B cell (primary cell): ENCODE data around the gene TMEM120B. TPM values are rescaled to one million over a fixed set of nuclear protein-coding genes. Genes with fewer than 3 reads are reported as not detected.

ENCODE experiments used
- ATAC-seq: fragments of 200-7000 bp; cut with Tn5 transposase; one replicate; pipeline ENCODE4 v1.10.0; 2021; ENCODE audit warnings: low read depth, mild to moderate bottlenecking, moderate number of reproducible peaks, moderate library complexity
- CTCF ChIA-PET: fragments of 350-600 bp; sonication (Branson Sonifier 250); formaldehyde crosslinking; loops from one replicate; lab custom pipeline; 2021; ENCODE audit warnings: antibody characterized with exemption, inconsistent platforms; lab: Charles Lee
- POLR2A ChIA-PET: fragments of 350-600 bp; sonication (Branson Sonifier 250); formaldehyde crosslinking; loops from one replicate; lab custom pipeline; 2021; ENCODE audit warnings: antibody characterized with exemption; lab: Charles Lee
- DNase-seq: peaks from one replicate; pipeline ENCODE4 v3.0.0; 2013
- H2AFZ ChIP-seq: 2 replicates; pipeline ENCODE4 v1.6.1; 2012; ENCODE audit warnings: mild to moderate bottlenecking, low read depth, low read length; ENCODE audit not compliant: insufficient read depth, poor library complexity, severe bottlenecking
- H3K27ac ChIP-seq, 2 donors: 1 replicate in 1 of 2; 2 replicates in 1 of 2; pipeline ENCODE4 v1.5.1; 2012 to 2013; ENCODE audit warnings: low read length in 2 of 2, mild to moderate bottlenecking in 2 of 2, moderate library complexity in 1 of 2
- H3K27me3 ChIP-seq, 4 experiments: fragments of 200-600 bp in 1 of 4; sonication (generic) in 1 of 4; replicated peaks in 1 of 4; 1 replicate in 2 of 4; 2 replicates in 2 of 4; pipeline versions ENCODE4 v1.6.1 to v1.7.0; 2013 to 2016; ENCODE audit warnings: low read length in 3 of 4, mild to moderate bottlenecking in 2 of 4, mixed read lengths in 1 of 4, moderate library complexity in 1 of 4; ENCODE audit not compliant: insufficient read depth in 4 of 4, control insufficient read depth in 3 of 4; ENCODE audit errors: control extremely low read depth in 1 of 4
- H3K36me3 ChIP-seq, 2 experiments: replicated peaks in 1 of 2; 1 replicate in 1 of 2; 2 replicates in 1 of 2; pipeline versions ENCODE4 v1.6.1 to v1.7.1; 2013; ENCODE audit warnings: low read length in 1 of 2; ENCODE audit not compliant: insufficient read depth in 2 of 2, control insufficient read depth in 1 of 2; ENCODE audit errors: control extremely low read depth in 1 of 2, extremely low read depth in 1 of 2
- H3K4me1 ChIP-seq, 2 donors: fragments of 200-600 bp in 1 of 2; sonication (generic) in 1 of 2; 1 replicate in 1 of 2; 2 replicates in 1 of 2; pipeline versions ENCODE4 v1.5.1 to v1.6.1; 2013 to 2017; ENCODE audit warnings: low read length in 2 of 2; ENCODE audit not compliant: control insufficient read depth in 2 of 2, insufficient read depth in 2 of 2
- H3K4me2 ChIP-seq: replicated peaks from 2 replicates; pipeline ENCODE3; 2012; ENCODE audit warnings: mild to moderate bottlenecking, low read depth, low read length; ENCODE audit not compliant: poor library complexity, severe bottlenecking
- H3K4me3 ChIP-seq, 5 experiments: fragments of 200-600 bp in 1 of 5; sonication (generic) in 1 of 5; 1 replicate in 3 of 5; 2 replicates in 2 of 5; pipeline versions ENCODE4 v1.5.1 to v1.7.0; 2011 to 2016; ENCODE audit warnings: low read length in 4 of 5, mild to moderate bottlenecking in 4 of 5, low read depth in 2 of 5, control low read depth in 1 of 5, moderate library complexity in 1 of 5; ENCODE audit not compliant: insufficient read depth in 1 of 5; ENCODE audit errors: control extremely low read depth in 1 of 5, extremely low read depth in 1 of 5
- H3K79me2 ChIP-seq: fragments of 200-600 bp; sonication (generic); one replicate; pipeline ENCODE4 v1.6.0; 2016; ENCODE audit warnings: low read length; ENCODE audit not compliant: control insufficient read depth, insufficient read depth
- H3K9ac ChIP-seq: fragments of 200-600 bp; sonication (generic); 2 replicates; pipeline ENCODE4 v1.6.1; 2017; ENCODE audit warnings: mild to moderate bottlenecking, low read length, moderate library complexity
- H3K9me3 ChIP-seq, 3 donors: one replicate each; pipeline versions ENCODE4 v1.6.1 to v1.7.1; 2013; ENCODE audit warnings: low read length in 2 of 3; ENCODE audit not compliant: control insufficient read depth in 2 of 3, insufficient read depth in 1 of 3; ENCODE audit errors: control extremely low read depth in 1 of 3
- H4K20me1 ChIP-seq: 2 replicates; pipeline ENCODE4 v1.6.0; 2012; ENCODE audit warnings: mild to moderate bottlenecking, low read length; ENCODE audit not compliant: insufficient read depth, control insufficient read depth, poor library complexity, severe bottlenecking
- H3K27ac Mint-ChIP-seq: one replicate; pipeline ENCODE4 v1.8.0; 2021; ENCODE audit warnings: mixed read lengths
- H3K27me3 Mint-ChIP-seq: one replicate; pipeline ENCODE4 v1.8.0; 2021; ENCODE audit warnings: mixed read lengths
- H3K4me1 Mint-ChIP-seq: one replicate; pipeline ENCODE4 v1.8.0; 2021; ENCODE audit warnings: mixed read lengths
- H3K4me3 Mint-ChIP-seq: one replicate; pipeline ENCODE4 v1.8.0; 2021; ENCODE audit warnings: mixed read lengths
- H3K9me3 Mint-ChIP-seq: one replicate; pipeline ENCODE4 v1.8.0; 2022; ENCODE audit warnings: mixed read lengths; ENCODE audit not compliant: insufficient read depth
- EZH2 ChIP-seq: IDR thresholded peaks from 2 replicates; pipeline ENCODE4 v1.6.1; 2012; ENCODE audit warnings: borderline replicate concordance, low read depth, mild to moderate bottlenecking, moderate library complexity, low read length; ENCODE audit not compliant: insufficient read depth, poor library complexity, severe bottlenecking
- WGBS: methylation state at CpG from one replicate; pipeline ENCODE4 v1.1.5; 2013; ENCODE audit warnings: missing lambda C conversion rate; ENCODE audit not compliant: insufficient coverage; 5-methylcytosine and 5-hydroxymethylcytosine counted together
- intact Hi-C: fragments of 100-400 bp; cut with micrococcal nuclease; formaldehyde crosslinking; loops from one replicate; pipeline ENCODE4 v1.10.0; 2022
- polyA plus RNA-seq: library from polyadenylated mRNA; depleted of rRNA; stranded (reverse); fragments of >200 nt; gene quantifications from 2 replicates; pipeline ENCODE4 v1.2.3, GENCODE V29; 2012
- total RNA-seq, 2 donors: library from RNA; stranded (reverse); fragments of 120-200 nt in 1 of 2; gene quantifications; 1 replicate in 1 of 2; 2 replicates in 1 of 2; pipeline versions ENCODE4 v1.2.3 to v1.2.4, GENCODE V29; 2013 to 2022
- TF ChIP-seq, protein P1 (sequence below): fragments of 200-600 bp; IDR thresholded peaks from one replicate; pipeline ENCODE4 v1.8.0; 2022; ENCODE audit warnings: antibody characterized with exemption, mild to moderate bottlenecking

TMEM120B gene
- total and polyA plus RNA-seq, 2 donors (not counting 1 experiment from before 2014, with no cell fraction given): 9.2 to 9.7 TPM

GRCh38 chr12:121812921-121813896 is 100.7 kb downstream of the TMEM120B start:
- Histone ChIP-seq H3K9me3 (no peaks in the 10 kb centered on the region), H3K4me3 (no peak overlapping the region), H3K4me1 (peaks cover 27 to 36% of the 10 kb centered on the region in 2 donors), H3K9ac (no peak overlapping the region), H3K4me2 (peak overlapping the region; percentile 86), H3K27me3 (no peaks in the 10 kb centered on the region), H3K27ac (no peak overlapping the region), H3K36me3 (peaks cover 2 to 87% of the 10 kb centered on the region in 2 experiments), H4K20me1 (peaks cover 92% of the 10 kb centered on the region), H3K79me2 (peaks cover 95% of the 10 kb centered on the region), H2AFZ (no peak overlapping the region)
- Mint-ChIP-seq H3K4me3 (peak overlapping the region; percentile 45), H3K4me1 (peaks cover 39% of the 10 kb centered on the region), H3K27ac (no peak overlapping the region), H3K27me3 (no peaks in the 10 kb centered on the region), H3K9me3 (no peaks in the 10 kb centered on the region)
- TF ChIP-seq, protein P1, sequence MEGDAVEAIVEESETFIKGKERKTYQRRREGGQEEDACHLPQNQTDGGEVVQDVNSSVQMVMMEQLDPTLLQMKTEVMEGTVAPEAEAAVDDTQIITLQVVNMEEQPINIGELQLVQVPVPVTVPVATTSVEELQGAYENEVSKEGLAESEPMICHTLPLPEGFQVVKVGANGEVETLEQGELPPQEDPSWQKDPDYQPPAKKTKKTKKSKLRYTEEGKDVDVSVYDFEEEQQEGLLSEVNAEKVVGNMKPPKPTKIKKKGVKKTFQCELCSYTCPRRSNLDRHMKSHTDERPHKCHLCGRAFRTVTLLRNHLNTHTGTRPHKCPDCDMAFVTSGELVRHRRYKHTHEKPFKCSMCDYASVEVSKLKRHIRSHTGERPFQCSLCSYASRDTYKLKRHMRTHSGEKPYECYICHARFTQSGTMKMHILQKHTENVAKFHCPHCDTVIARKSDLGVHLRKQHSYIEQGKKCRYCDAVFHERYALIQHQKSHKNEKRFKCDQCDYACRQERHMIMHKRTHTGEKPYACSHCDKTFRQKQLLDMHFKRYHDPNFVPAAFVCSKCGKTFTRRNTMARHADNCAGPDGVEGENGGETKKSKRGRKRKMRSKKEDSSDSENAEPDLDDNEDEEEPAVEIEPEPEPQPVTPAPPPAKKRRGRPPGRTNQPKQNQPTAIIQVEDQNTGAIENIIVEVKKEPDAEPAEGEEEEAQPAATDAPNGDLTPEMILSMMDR: no peak
- no peak for TF ChIP-seq EZH2
- intact Hi-C loops: loop anchor here (1.0 to 5.0 kb wide), 2 partner anchors 18 to 36 kb away; no protein-coding TSS in a partner anchor
- ChIA-PET POLR2A (interaction anchor here (3.3 to 13.7 kb wide), 2 partner anchors 11 to 20 kb away, joined by 36 to 267 read pairs; partner anchors contain the start of gene RHOF), CTCF (interaction anchor here (0.6 to 32.7 kb wide), 4 partner anchors 24 to 260 kb away, joined by 3 to 1947 read pairs (median 11); partner anchors contain the start of genes RHOF and SETD1B)
- 90% methylated on average over 14 of the region's 25 CpGs for WGBS
- no peak for ATAC-seq
- DNase-seq: no peak
